Vagina (tissue), 2 donors: ENCODE measurements around the gene SLC28A2. TPM values are rescaled to one million over a fixed set of nuclear protein-coding genes. Genes with fewer than 3 reads are reported as not detected.

Source experiments
- DNase-seq, 2 donors: peaks; one replicate each; pipeline ENCODE4 v3.0.0-alpha.2; 2017; ENCODE audit errors: extremely low spot score in 2 of 2
- H3K27ac ChIP-seq: fragments of 200-600 bp; sonication (generic); one replicate; pipeline ENCODE4 v1.5.1; 2019
- H3K27me3 ChIP-seq: fragments of 200-600 bp; sonication (generic); one replicate; pipeline ENCODE4 v1.5.1; 2019
- H3K36me3 ChIP-seq, 2 donors: fragments of 200-600 bp; sonication (generic); one replicate each; pipeline ENCODE4 v1.5.1; 2017 to 2019
- H3K4me1 ChIP-seq: fragments of 200-600 bp; sonication (generic); one replicate; pipeline ENCODE4 v1.5.1; 2019
- H3K4me3 ChIP-seq, 2 donors: fragments of 200-600 bp; sonication (generic); 1 replicate in 1 of 2; 2 replicates in 1 of 2; pipeline ENCODE4 v1.5.1; 2016 to 2019
- H3K9me3 ChIP-seq: fragments of 200-600 bp; sonication (generic); one replicate; pipeline ENCODE4 v1.5.1; 2019
- POLR2A ChIP-seq, 2 donors: fragments of 450-650 bp; IDR thresholded peaks; one replicate each; pipeline ENCODE4 v1.6.1; 2017; ENCODE audit warnings: antibody characterized with exemption in 2 of 2, mild to moderate bottlenecking in 2 of 2, moderate library complexity in 2 of 2
- POLR2AphosphoS5 ChIP-seq, 2 donors: sonication (generic); formaldehyde crosslinking; IDR thresholded peaks; one replicate each; pipeline ENCODE4 v1.9.0; 2017; ENCODE audit warnings: antibody characterized with exemption in 2 of 2, mild to moderate bottlenecking in 2 of 2, low read depth in 1 of 2; ENCODE audit not compliant: insufficient read depth in 1 of 2
- intact Hi-C: fragments of 100-400 bp; cut with DNase I; formaldehyde crosslinking; loops from one replicate; pipeline ENCODE4 v1.15.1; 2023
- total RNA-seq: library from RNA; depleted of rRNA; stranded (reverse); fragments of >200 nt; gene quantifications from one replicate; pipeline ENCODE4 v1.2.3, GENCODE V29; 2016
- TF ChIP-seq, protein P1 (sequence below), 3 experiments: fragments of 450-650 bp in 2 of 3; fragments of 200-600 bp in 1 of 3; sonication (generic) in 1 of 3; IDR thresholded peaks; one replicate each; pipeline ENCODE4 v1.5.1; 2017 to 2019; ENCODE audit warnings: antibody characterized with exemption in 3 of 3, mild to moderate bottlenecking in 2 of 3, moderate library complexity in 2 of 3

The SLC28A2 gene
- total RNA-seq, 1 donor from 2014 or later = not detected

GRCh38 chr15:45320581-45321205 is 68.7 kb downstream of the SLC28A2 start:
- Histone ChIP-seq H3K27me3 (no peaks in the 10 kb centered on the region), H3K27ac (no peak overlapping the region), H3K36me3 (no peaks in the 10 kb centered on the region), H3K9me3 (no peaks in the 10 kb centered on the region), H3K4me1 (no peaks in the 10 kb centered on the region), H3K4me3 (no peak overlapping the region)
- intact Hi-C loops = no loop called here
- TF ChIP-seq, protein P1, sequence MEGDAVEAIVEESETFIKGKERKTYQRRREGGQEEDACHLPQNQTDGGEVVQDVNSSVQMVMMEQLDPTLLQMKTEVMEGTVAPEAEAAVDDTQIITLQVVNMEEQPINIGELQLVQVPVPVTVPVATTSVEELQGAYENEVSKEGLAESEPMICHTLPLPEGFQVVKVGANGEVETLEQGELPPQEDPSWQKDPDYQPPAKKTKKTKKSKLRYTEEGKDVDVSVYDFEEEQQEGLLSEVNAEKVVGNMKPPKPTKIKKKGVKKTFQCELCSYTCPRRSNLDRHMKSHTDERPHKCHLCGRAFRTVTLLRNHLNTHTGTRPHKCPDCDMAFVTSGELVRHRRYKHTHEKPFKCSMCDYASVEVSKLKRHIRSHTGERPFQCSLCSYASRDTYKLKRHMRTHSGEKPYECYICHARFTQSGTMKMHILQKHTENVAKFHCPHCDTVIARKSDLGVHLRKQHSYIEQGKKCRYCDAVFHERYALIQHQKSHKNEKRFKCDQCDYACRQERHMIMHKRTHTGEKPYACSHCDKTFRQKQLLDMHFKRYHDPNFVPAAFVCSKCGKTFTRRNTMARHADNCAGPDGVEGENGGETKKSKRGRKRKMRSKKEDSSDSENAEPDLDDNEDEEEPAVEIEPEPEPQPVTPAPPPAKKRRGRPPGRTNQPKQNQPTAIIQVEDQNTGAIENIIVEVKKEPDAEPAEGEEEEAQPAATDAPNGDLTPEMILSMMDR (IDR thresholded peaks at IDR 0.05) = no peak
- TF ChIP-seq POLR2AphosphoS5 (IDR thresholded peaks at IDR 0.05; ENCODE audit: insufficient read depth in 1 of 2, low read depth in 1 of 2) = peak in 1 of 2 donors; percentile 27
- no peak for TF ChIP-seq POLR2A (IDR thresholded peaks at IDR 0.05)
- DNase-seq = no peak

DNA sequence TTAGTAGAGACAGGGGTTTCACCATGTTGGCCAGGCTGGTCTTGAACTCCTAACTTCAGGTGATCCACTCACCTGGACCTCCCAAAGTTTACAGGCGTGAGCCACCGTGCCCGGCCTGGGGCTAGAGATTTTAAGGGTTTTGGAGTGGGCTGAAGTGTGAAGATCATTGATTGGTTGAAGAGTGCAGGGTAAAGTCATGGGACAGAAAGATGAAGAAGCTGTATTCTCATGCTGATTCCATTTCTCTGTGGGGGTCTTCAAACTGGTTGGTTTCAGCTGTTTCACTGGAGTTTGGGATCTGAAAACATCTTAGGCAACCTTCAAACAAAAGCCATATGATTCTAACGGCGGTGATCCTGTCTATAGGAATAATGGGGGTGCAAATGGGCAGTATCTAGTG is 74.2 kb downstream of the SLC28A2 start:
- Histone ChIP-seq H3K27me3 (no peaks in the 10 kb centered on the region), H3K36me3 (no peaks in the 10 kb centered on the region), H3K9me3 (no peaks in the 10 kb centered on the region), H3K4me1 (no peaks in the 10 kb centered on the region), H3K27ac (no peak overlapping the region), H3K4me3 (no peak overlapping the region)
- DNase-seq = no peak
- TF ChIP-seq, protein P1 (IDR thresholded peaks at IDR 0.05) = no peak
- no peak for TF ChIP-seq POLR2AphosphoS5 (IDR thresholded peaks at IDR 0.05; ENCODE audit: insufficient read depth in 1 of 2, low read depth in 1 of 2)
- no peak for TF ChIP-seq POLR2A (IDR thresholded peaks at IDR 0.05)
- intact Hi-C loops = no loop called here

DNA sequence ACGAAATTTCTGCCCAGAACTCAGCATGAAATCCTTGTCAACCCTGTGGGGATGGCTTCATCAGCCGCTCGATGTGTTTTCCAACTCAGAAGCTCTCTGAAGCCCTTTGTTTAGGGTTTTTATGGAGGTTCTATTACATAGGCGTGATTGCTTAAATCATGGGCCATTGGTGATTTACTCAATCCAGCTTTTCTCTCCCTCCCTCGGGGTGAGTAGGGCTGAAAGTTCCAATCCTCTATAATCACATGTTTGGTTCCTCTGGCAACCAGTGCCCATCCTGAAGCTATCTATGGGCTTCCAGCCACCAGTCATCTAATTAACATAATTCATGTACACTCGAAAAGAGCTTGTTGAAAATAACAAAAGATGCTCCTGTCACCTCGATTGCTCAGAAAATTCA is 74.7 kb downstream of the SLC28A2 start:
- DNase-seq = no peak
- no peak overlapping the region for H3K27ac ChIP-seq
- no peaks in the 10 kb centered on the region for H3K4me1 ChIP-seq
- TF ChIP-seq POLR2AphosphoS5 (IDR thresholded peaks at IDR 0.05; ENCODE audit: insufficient read depth in 1 of 2, low read depth in 1 of 2) (no peak), POLR2A (IDR thresholded peaks at IDR 0.05) (no peak)
- TF ChIP-seq, protein P1 (IDR thresholded peaks at IDR 0.05) = no peak
- intact Hi-C loops = no loop called here
- H3K27me3 ChIP-seq = no peaks in the 10 kb centered on the region
- no peak overlapping the region for H3K4me3 ChIP-seq
- no peaks in the 10 kb centered on the region for H3K9me3 ChIP-seq
- H3K36me3 ChIP-seq = no peaks in the 10 kb centered on the region

Other genes with a start within 250 kb of the SLC28A2 start
- gene SORD, start 229.0 kb upstream of the SLC28A2 start, total RNA-seq = 20.4 TPM
- 20.6 TPM for gene DUOX2, start 138.1 kb upstream of the SLC28A2 start, total RNA-seq
- gene DUOXA2, start 137.9 kb upstream of the SLC28A2 start, total RNA-seq = 1.5 TPM
- 66.5 TPM for gene DUOXA1, start 122.4 kb upstream of the SLC28A2 start, total RNA-seq
- 98.7 TPM for gene DUOX1, start 122.2 kb upstream of the SLC28A2 start, total RNA-seq
- 15.0 TPM for gene SHF, start 64.3 kb upstream of the SLC28A2 start, total RNA-seq
- 50.1 TPM for gene GATM, start 126.3 kb downstream of the SLC28A2 start, total RNA-seq